HEK293 (cell line): ENCODE measurements around the gene HIRA.

Experiments
- CTCF ChIA-PET: fragments of 350-600 bp; formaldehyde crosslinking; extraction: SDS; loops from one replicate; lab custom pipeline; 2021; ENCODE audit warnings: antibody characterized with exemption; lab: Yijun Ruan, JAX
- POLR2A ChIA-PET: fragments of 300-600 bp; formaldehyde crosslinking; extraction: SDS; loops from one replicate; lab custom pipeline; 2020; ENCODE audit warnings: antibody characterized with exemption, inconsistent platforms; lab: Yijun Ruan, JAX
- H3K27ac ChIP-seq: fragments of 200-500 bp; sonication (Bioruptor generic); 2 replicates; pipeline ENCODE4 v1.5.1; 2014; ENCODE audit warnings: low read depth, low read length, control low read depth, inconsistent platforms; ENCODE audit errors: extremely low read depth
- H3K36me3 ChIP-seq, 2 experiments: fragments of 200-500 bp in 1 of 2; sonication (Bioruptor generic) in 1 of 2; 1 replicate in 1 of 2; 2 replicates in 1 of 2; pipeline ENCODE4 v1.5.1; 2014 to 2017; ENCODE audit warnings: inconsistent platforms in 2 of 2, low read length in 2 of 2; ENCODE audit not compliant: control insufficient read depth in 2 of 2, insufficient read depth in 1 of 2
- H3K4me1 ChIP-seq: fragments of 200-500 bp; sonication (Bioruptor generic); 2 replicates; pipeline ENCODE4 v1.5.1; 2014; ENCODE audit warnings: mild to moderate bottlenecking, low read length, inconsistent platforms; ENCODE audit not compliant: control insufficient read depth, insufficient read depth
- H3K4me3 ChIP-seq: 2 replicates; pipeline ENCODE4 v1.5.1; 2011; ENCODE audit warnings: low read depth, mild to moderate bottlenecking, control low read depth, low read length, moderate library complexity
- H3K9me3 ChIP-seq: fragments of 200-500 bp; sonication (Bioruptor generic); 2 replicates; pipeline ENCODE4 v1.5.1; 2014; ENCODE audit warnings: low read depth, low read length, inconsistent platforms; ENCODE audit not compliant: control insufficient read depth, insufficient read depth
- BCL11A ChIP-seq: fragments of 450-650 bp; formaldehyde crosslinking; IDR thresholded peaks from 2 replicates; pipeline ENCODE4 v1.5.1; 2016; ENCODE audit warnings: low read depth, missing biosample characterization, missing genetic modification characterization
- HOXA7 ChIP-seq: sonication (generic); formaldehyde crosslinking; IDR thresholded peaks from 2 replicates; pipeline ENCODE4 v1.8.1; 2022; ENCODE audit warnings: missing genetic modification reagents, borderline replicate concordance
- TRIM28 ChIP-seq: IDR thresholded peaks from 2 replicates; pipeline ENCODE4 v1.6.1; 2011; ENCODE audit warnings: low read length, control low read depth, borderline replicate concordance
- ZBTB7A ChIP-seq: fragments of 450-650 bp; formaldehyde crosslinking; IDR thresholded peaks from 2 replicates; pipeline ENCODE4 v1.5.1; 2016; ENCODE audit warnings: low read depth, missing biosample characterization, missing genetic modification characterization
- ZNF121 ChIP-seq: fragments of 450-650 bp; formaldehyde crosslinking; IDR thresholded peaks from 2 replicates; pipeline ENCODE4 v1.5.1; 2016; ENCODE audit warnings: missing biosample characterization, missing genetic modification characterization
- ZNF221 ChIP-seq: fragments of 450-650 bp; formaldehyde crosslinking; IDR thresholded peaks from 2 replicates; pipeline ENCODE4 v1.5.1; 2017; ENCODE audit warnings: missing biosample characterization, missing genetic modification characterization, borderline replicate concordance
- ZNF239 ChIP-seq: fragments of 450-650 bp; formaldehyde crosslinking; IDR thresholded peaks from 2 replicates; pipeline ENCODE4 v1.5.1; 2016; ENCODE audit warnings: missing biosample characterization, missing genetic modification characterization
- ZNF280D ChIP-seq: fragments of 450-650 bp; formaldehyde crosslinking; IDR thresholded peaks from 2 replicates; pipeline ENCODE4 v1.5.1; 2016; ENCODE audit warnings: missing biosample characterization, missing genetic modification characterization
- ZNF292 ChIP-seq: fragments of 450-650 bp; formaldehyde crosslinking; IDR thresholded peaks from 2 replicates; pipeline ENCODE4 v1.5.1; 2016; ENCODE audit warnings: low read depth, missing biosample characterization, missing genetic modification characterization, borderline replicate concordance
- ZNF302 ChIP-seq: fragments of 450-650 bp; formaldehyde crosslinking; IDR thresholded peaks from 2 replicates; pipeline ENCODE4 v1.5.1; 2016; ENCODE audit warnings: missing biosample characterization, missing genetic modification characterization, low read depth
- ZNF423 ChIP-seq: fragments of 450-650 bp; formaldehyde crosslinking; IDR thresholded peaks from 2 replicates; pipeline ENCODE4 v1.5.1; 2016; ENCODE audit warnings: missing biosample characterization, missing genetic modification characterization
- ZNF580 ChIP-seq: fragments of 450-650 bp; formaldehyde crosslinking; IDR thresholded peaks from 2 replicates; pipeline ENCODE4 v1.5.1; 2016; ENCODE audit warnings: missing biosample characterization, missing genetic modification characterization
- ZNF692 ChIP-seq: fragments of 450-650 bp; formaldehyde crosslinking; IDR thresholded peaks from 2 replicates; pipeline ENCODE4 v1.5.1; 2016; ENCODE audit warnings: missing biosample characterization, missing genetic modification characterization
- ZNF707 ChIP-seq: fragments of 450-650 bp; formaldehyde crosslinking; IDR thresholded peaks from 2 replicates; pipeline ENCODE4 v1.5.1; 2016; ENCODE audit warnings: missing biosample characterization, missing genetic modification characterization
- ZNF776 ChIP-seq: fragments of 450-650 bp; formaldehyde crosslinking; IDR thresholded peaks from 2 replicates; pipeline ENCODE4 v1.5.0; 2017; ENCODE audit warnings: missing biosample characterization, missing genetic modification characterization, borderline replicate concordance
- ZSCAN5A ChIP-seq: fragments of 450-650 bp; formaldehyde crosslinking; IDR thresholded peaks from 2 replicates; pipeline ENCODE4 v1.5.1; 2016; ENCODE audit warnings: missing biosample characterization, missing genetic modification characterization
- TF ChIP-seq, protein P1 (sequence below): fragments of 450-650 bp; formaldehyde crosslinking; IDR thresholded peaks from 2 replicates; pipeline ENCODE4 v1.5.1; 2016; ENCODE audit warnings: missing biosample characterization, missing genetic modification characterization
- TF ChIP-seq, protein P2 (sequence below): fragments of 450-650 bp; formaldehyde crosslinking; IDR thresholded peaks from 2 replicates; pipeline ENCODE4 v1.5.1; 2016; ENCODE audit warnings: missing biosample characterization, missing genetic modification characterization

The HIRA gene

DNA sequence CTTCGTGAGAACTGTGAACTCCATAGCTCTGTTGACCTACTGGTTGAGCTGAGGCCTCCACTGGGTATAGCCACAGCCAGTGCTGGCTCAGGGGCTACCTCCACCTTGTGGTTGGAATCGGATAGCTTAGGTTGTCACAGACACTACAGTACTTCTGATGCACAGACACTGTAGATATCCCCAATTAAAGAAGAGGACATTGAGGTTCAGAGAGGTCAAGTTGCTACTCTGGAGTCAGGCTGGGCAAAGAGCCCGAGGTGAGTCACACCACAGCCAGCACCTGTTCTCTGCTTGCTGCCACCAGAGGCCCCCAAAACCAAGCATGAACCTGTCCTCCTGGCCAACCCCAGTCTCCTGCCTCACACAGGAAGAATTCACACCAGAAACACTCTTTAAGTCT lies 42.0 kb upstream of the HIRA start:
- H3K4me1 ChIP-seq: no peaks in the 10 kb centered on the region
- H3K9me3 ChIP-seq: no peaks in the 10 kb centered on the region
- peaks cover 0 to 76% of the 10 kb centered on the region in 2 experiments; a peak in 2 of 3 replicates for H3K36me3 ChIP-seq
- no peak overlapping the region for H3K4me3 ChIP-seq
- no peak overlapping the region for H3K27ac ChIP-seq
- ChIA-PET CTCF (interaction anchor here (0.7 to 3.1 kb wide), 14 partner anchors 9 to 724 kb away, joined by 3 to 27 read pairs (median 4); no protein-coding TSS in a partner anchor), POLR2A (interaction anchor here (0.6 to 1.8 kb wide), 2 partner anchors 40 to 246 kb away, joined by 5 read pairs; no protein-coding TSS in a partner anchor)
- TF ChIP-seq, protein P1, sequence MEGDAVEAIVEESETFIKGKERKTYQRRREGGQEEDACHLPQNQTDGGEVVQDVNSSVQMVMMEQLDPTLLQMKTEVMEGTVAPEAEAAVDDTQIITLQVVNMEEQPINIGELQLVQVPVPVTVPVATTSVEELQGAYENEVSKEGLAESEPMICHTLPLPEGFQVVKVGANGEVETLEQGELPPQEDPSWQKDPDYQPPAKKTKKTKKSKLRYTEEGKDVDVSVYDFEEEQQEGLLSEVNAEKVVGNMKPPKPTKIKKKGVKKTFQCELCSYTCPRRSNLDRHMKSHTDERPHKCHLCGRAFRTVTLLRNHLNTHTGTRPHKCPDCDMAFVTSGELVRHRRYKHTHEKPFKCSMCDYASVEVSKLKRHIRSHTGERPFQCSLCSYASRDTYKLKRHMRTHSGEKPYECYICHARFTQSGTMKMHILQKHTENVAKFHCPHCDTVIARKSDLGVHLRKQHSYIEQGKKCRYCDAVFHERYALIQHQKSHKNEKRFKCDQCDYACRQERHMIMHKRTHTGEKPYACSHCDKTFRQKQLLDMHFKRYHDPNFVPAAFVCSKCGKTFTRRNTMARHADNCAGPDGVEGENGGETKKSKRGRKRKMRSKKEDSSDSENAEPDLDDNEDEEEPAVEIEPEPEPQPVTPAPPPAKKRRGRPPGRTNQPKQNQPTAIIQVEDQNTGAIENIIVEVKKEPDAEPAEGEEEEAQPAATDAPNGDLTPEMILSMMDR: peak; percentile 22; the same call in 1 of the 2 replicates
- no peak for TF ChIP-seq ZNF707 (tag by site-specific recombination)

GRCh38 chr22:19472233-19472632 lies 40.7 kb upstream of the HIRA start:
- Histone ChIP-seq H3K4me3 (no peak overlapping the region), H3K4me1 (no peaks in the 10 kb centered on the region), H3K9me3 (no peaks in the 10 kb centered on the region), H3K27ac (no peak overlapping the region), H3K36me3 (peaks cover 0 to 90% of the 10 kb centered on the region in 2 experiments; a peak in 2 of 3 replicates)
- TF ChIP-seq ZNF580 (tag by site-specific recombination) (no peak), ZNF239 (tag by site-specific recombination) (no peak), ZNF423 (tag by site-specific recombination) (no peak), BCL11A (no peak), ZNF280D (tag by site-specific recombination) (no peak), TRIM28 (no peak), ZSCAN5A (no peak), ZNF302 (no peak), HOXA7 (CRISPR knock-in tag) (no peak), ZNF776 (tag by site-specific recombination) (no peak), ZNF292 (no peak), ZBTB7A (no peak), ZNF221 (tag by site-specific recombination) (no peak), ZNF121 (no peak), ZNF692 (tag by site-specific recombination) (no peak)
- TF ChIP-seq, protein P2, sequence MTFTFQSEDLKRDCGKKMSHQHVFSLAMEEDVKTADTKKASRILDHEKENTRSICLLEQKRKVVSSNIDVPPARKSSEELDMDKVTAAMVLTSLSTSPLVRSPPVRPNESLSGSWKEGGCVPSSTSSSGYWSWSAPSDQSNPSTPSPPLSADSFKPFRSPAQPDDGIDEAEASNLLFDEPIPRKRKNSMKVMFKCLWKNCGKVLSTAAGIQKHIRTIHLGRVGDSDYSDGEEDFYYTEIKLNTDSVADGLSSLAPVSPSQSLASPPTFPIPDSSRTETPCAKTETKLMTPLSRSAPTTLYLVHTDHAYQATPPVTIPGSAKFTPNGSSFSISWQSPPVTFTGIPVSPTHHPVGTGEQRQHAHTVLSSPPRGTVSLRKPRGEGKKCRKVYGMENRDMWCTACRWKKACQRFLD (tag by site-specific recombination): no peak
- CTCF ChIA-PET: interaction anchor here (0.5 to 1.2 kb wide), 2 partner anchors 139 to 172 kb away, joined by 3 read pairs; no protein-coding TSS in a partner anchor
- POLR2A ChIA-PET: no interaction called here
